ENCODE measurements around the gene SAG. TPM values are rescaled to one million over a fixed set of nuclear protein-coding genes. Genes with fewer than 3 reads are reported as not detected.

The SAG gene
- total and polyA plus RNA-seq, 11 donors: 1.4 TPM; not detected in 10

DNA sequence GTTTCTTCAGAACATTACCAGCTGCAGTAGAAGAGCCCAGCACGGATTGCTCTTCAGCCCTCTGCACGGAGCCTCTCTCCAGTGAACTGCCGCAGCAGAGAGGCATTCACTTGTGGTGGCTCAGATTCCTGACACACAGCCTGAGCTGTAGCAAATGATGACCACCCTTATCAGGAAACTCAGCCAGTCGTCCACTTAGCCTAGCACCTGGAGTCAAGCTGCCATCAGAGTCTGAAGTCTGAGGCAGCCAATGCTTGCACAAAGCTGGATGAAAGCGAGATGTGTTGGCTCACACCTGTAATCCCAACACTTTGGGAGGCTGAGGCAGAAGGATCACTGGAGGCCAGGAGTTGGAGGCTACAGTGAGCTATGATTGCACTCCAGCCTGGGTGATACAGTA, 11.7 kb upstream of the SAG start:
- ATAC-seq (no peak), DNase-seq (no peak)
- 82 to 88% (median 85%) methylated on average over 5 of the region's 5 CpGs for WGBS, 4 donors
- TF ChIP-seq, protein P1, sequence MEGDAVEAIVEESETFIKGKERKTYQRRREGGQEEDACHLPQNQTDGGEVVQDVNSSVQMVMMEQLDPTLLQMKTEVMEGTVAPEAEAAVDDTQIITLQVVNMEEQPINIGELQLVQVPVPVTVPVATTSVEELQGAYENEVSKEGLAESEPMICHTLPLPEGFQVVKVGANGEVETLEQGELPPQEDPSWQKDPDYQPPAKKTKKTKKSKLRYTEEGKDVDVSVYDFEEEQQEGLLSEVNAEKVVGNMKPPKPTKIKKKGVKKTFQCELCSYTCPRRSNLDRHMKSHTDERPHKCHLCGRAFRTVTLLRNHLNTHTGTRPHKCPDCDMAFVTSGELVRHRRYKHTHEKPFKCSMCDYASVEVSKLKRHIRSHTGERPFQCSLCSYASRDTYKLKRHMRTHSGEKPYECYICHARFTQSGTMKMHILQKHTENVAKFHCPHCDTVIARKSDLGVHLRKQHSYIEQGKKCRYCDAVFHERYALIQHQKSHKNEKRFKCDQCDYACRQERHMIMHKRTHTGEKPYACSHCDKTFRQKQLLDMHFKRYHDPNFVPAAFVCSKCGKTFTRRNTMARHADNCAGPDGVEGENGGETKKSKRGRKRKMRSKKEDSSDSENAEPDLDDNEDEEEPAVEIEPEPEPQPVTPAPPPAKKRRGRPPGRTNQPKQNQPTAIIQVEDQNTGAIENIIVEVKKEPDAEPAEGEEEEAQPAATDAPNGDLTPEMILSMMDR (IDR thresholded peaks at IDR 0.05): no peak
- TF ChIP-seq POLR2A (IDR thresholded peaks at IDR 0.05): no peak
- Histone ChIP-seq H3K4me3 (no peak overlapping the region), H3K27me3 (no peaks in the 10 kb centered on the region), H3K4me1 (no peaks in the 10 kb centered on the region), H3K27ac (no peak overlapping the region), H3K9me3 (no peaks in the 10 kb centered on the region), H3K36me3 (peaks cover 0 to 54% (median 54%) of the 10 kb centered on the region in 9 donors)
- intact Hi-C loops (cut with DNase I): loop anchor here in 1 of 10 donors (10.0 kb wide), 1 partner anchor 149 kb away; no protein-coding TSS in a partner anchor

DNA sequence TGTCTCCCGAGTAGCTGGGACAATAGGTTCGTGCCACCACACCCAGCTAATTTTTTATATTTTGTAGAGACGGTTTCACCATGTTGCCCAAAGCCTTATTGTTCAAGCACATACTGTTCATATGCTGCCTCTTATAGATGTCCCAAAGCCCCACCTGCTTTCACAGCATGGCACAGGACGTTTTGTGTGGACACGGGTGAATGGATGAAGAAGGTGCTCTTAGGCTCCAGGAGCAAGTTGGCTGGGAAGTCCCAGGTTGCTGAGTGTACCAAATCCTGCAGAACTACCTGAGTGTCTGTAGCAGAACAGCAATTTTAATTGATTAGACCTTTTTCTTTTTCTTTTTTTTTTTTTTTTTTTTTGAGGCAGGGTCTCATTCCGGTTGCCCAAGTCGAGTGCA, 10.5 kb upstream of the SAG start:
- Histone ChIP-seq H3K27me3 (no peaks in the 10 kb centered on the region), H3K27ac (no peak overlapping the region), H3K36me3 (peaks cover 0 to 43% (median 42%) of the 10 kb centered on the region in 9 donors), H3K9me3 (no peaks in the 10 kb centered on the region), H3K4me1 (no peaks in the 10 kb centered on the region), H3K4me3 (no peak overlapping the region)
- intact Hi-C loops (cut with DNase I): loop anchor here in 1 of 10 donors (10.0 kb wide), 1 partner anchor 148 kb away; no protein-coding TSS in a partner anchor
- DNase-seq (no peak), ATAC-seq (no peak)
- 84 to 88% (median 85%) methylated on average over 7 of the region's 7 CpGs for WGBS, 4 donors
- TF ChIP-seq POLR2A (IDR thresholded peaks at IDR 0.05): no peak
- TF ChIP-seq, protein P1 (IDR thresholded peaks at IDR 0.05): no peak

DNA sequence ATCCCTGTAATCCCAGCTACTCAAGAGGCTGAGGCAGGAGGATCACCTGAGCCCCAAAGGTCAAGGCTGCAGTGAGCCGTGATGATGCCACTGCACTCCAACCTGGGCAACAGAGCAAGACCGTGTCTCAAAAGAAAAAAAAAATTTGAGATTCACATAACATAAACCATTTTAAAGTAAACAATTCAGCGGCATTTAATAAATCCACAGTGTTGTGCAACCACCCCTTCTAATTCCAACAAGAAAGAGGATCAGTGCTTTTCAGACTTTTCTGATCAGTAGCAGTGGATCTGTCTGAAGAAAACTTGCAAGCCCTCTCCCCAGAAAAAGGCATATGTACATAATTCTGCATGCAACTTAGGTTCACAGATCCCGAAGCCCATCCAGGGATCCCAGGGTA, 7.2 kb upstream of the SAG start:
- no peak for ATAC-seq
- WGBS, 4 donors: 83 to 96% (median 93%) methylated on average over 4 of the region's 4 CpGs

DNA sequence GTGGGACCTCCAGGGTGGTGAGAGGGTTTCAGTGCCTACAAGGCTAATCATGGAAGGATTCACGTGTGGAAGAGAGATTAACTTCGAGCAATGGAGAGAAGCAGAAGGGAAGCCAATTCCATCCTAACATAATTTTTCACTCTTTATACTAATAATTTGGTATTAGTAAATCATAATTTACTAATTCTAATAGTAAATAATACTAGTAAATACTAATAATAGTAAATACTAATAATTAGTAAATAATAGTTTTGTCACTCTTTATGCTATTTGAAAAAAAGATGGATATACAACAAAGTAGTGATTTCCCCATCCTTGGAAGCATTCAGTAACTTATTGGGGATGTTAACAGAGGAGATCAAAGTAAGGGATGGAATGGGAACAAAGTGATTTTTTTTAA, 6.4 kb upstream of the SAG start:
- Histone ChIP-seq H3K27ac (no peak overlapping the region), H3K9me3 (no peaks in the 10 kb centered on the region), H3K27me3 (no peaks in the 10 kb centered on the region), H3K4me3 (no peak overlapping the region), H3K4me1 (no peaks in the 10 kb centered on the region), H3K36me3 (peaks cover 0 to 1% (median under 1%) of the 10 kb centered on the region in 9 donors)
- DNase-seq (no peak), ATAC-seq (no peak)
- intact Hi-C loops (cut with DNase I): no loop called here
- TF ChIP-seq, protein P1 (IDR thresholded peaks at IDR 0.05): no peak
- WGBS, 4 donors: 78 to 86% (median 84%) methylated on average over 2 of the region's 2 CpGs

More for the DNA sequence above, 7.2 kb upstream of the SAG start:
- Histone ChIP-seq H3K9me3 (no peaks in the 10 kb centered on the region), H3K4me3 (no peak overlapping the region), H3K27me3 (no peaks in the 10 kb centered on the region), H3K4me1 (no peaks in the 10 kb centered on the region), H3K27ac (no peak overlapping the region), H3K36me3 (peaks cover 0 to 10% (median 9%) of the 10 kb centered on the region in 9 donors)
- DNase-seq: no peak
- intact Hi-C loops (cut with DNase I): no loop called here
- TF ChIP-seq POLR2A (IDR thresholded peaks at IDR 0.05): no peak
- TF ChIP-seq, protein P1 (IDR thresholded peaks at IDR 0.05): no peak
